ENCODE measurements around the gene INSL4. TPM values are rescaled to one million over a fixed set of nuclear protein-coding genes. Genes with fewer than 3 reads are reported as not detected.

Gene INSL4
- polyA plus RNA-seq, 1 donor from 2014 or later, result not detected

DNA sequence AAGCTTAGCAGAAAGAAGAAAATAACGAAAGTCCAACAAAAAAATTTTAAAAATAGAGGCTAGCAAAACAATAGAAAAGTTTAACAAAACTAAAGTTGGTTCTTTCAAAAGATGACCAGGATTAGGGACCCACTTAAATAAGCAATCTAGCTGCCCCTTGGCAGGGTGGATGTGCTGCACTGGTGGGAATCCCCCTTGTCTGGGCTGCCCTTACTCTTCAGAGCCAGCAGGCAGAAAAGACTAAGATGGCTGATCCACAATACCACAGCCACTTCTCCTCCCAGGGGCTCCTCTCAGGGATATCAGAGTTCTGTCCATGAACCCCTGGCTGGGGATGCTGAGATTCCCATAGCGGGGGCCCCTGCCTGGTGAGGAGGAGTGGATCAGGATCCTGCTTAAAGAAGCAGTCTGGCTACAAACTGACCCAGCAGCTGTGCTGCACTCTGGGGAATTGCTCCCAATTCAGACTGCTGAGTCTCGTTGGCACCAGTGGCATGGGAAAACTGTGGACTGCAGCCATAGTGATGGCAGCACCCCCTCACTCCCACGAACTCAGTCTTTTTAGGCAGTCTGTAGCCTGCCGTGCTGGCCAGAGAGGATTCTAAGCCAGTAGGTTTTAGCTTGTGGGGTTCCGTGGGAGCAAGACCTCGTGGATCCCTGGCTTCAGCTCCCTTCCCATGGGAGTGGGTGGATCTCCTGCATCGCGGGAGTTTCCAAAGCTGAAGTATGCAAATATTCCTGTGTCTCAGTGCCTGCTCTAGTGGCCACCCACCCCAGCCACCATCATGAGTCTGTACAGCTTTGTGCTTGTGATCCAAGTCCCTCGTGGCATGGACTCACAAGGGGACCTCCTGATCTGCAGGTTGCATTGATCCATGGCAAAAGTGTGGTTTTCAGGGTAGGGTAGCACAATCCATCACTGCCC, 42.9 kb upstream of the INSL4 start:
- no peak overlapping the region for H3K27ac ChIP-seq (ENCODE audit: low read length)
- H2AFZ ChIP-seq (ENCODE audit: low read depth, low read length), result no peak overlapping the region
- no peaks in the 10 kb centered on the region for H4K20me1 ChIP-seq (ENCODE audit: insufficient read depth)
- no peaks in the 10 kb centered on the region for H3K9me3 ChIP-seq (ENCODE audit: low read length)
- no peak overlapping the region for H3K4me3 ChIP-seq (ENCODE audit: low read length)
- TF ChIP-seq MXI1 (conservative IDR thresholded peaks at IDR 0.05; ENCODE audit: poor library complexity, severe bottlenecking), result no peak
- no peak for TF ChIP-seq SMC3 (conservative IDR thresholded peaks at IDR 0.05; ENCODE audit: poor library complexity)
- no peak for TF ChIP-seq EZH2 (IDR thresholded peaks at IDR 0.05; ENCODE audit: borderline replicate concordance, insufficient read depth, low read length, poor library complexity, severe bottlenecking)
- TF ChIP-seq EP300 (conservative IDR thresholded peaks at IDR 0.05; ENCODE audit: poor library complexity, severe bottlenecking), result no peak
- no peak for TF ChIP-seq RAD21 (conservative IDR thresholded peaks at IDR 0.05)
- TF ChIP-seq POLR2AphosphoS5 (IDR thresholded peaks at IDR 0.05), result no peak
- TF ChIP-seq, protein P1, sequence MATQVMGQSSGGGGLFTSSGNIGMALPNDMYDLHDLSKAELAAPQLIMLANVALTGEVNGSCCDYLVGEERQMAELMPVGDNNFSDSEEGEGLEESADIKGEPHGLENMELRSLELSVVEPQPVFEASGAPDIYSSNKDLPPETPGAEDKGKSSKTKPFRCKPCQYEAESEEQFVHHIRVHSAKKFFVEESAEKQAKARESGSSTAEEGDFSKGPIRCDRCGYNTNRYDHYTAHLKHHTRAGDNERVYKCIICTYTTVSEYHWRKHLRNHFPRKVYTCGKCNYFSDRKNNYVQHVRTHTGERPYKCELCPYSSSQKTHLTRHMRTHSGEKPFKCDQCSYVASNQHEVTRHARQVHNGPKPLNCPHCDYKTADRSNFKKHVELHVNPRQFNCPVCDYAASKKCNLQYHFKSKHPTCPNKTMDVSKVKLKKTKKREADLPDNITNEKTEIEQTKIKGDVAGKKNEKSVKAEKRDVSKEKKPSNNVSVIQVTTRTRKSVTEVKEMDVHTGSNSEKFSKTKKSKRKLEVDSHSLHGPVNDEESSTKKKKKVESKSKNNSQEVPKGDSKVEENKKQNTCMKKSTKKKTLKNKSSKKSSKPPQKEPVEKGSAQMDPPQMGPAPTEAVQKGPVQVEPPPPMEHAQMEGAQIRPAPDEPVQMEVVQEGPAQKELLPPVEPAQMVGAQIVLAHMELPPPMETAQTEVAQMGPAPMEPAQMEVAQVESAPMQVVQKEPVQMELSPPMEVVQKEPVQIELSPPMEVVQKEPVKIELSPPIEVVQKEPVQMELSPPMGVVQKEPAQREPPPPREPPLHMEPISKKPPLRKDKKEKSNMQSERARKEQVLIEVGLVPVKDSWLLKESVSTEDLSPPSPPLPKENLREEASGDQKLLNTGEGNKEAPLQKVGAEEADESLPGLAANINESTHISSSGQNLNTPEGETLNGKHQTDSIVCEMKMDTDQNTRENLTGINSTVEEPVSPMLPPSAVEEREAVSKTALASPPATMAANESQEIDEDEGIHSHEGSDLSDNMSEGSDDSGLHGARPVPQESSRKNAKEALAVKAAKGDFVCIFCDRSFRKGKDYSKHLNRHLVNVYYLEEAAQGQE (IDR thresholded peaks at IDR 0.05; ENCODE audit: borderline replicate concordance), result no peak
- TF ChIP-seq, protein P2, sequence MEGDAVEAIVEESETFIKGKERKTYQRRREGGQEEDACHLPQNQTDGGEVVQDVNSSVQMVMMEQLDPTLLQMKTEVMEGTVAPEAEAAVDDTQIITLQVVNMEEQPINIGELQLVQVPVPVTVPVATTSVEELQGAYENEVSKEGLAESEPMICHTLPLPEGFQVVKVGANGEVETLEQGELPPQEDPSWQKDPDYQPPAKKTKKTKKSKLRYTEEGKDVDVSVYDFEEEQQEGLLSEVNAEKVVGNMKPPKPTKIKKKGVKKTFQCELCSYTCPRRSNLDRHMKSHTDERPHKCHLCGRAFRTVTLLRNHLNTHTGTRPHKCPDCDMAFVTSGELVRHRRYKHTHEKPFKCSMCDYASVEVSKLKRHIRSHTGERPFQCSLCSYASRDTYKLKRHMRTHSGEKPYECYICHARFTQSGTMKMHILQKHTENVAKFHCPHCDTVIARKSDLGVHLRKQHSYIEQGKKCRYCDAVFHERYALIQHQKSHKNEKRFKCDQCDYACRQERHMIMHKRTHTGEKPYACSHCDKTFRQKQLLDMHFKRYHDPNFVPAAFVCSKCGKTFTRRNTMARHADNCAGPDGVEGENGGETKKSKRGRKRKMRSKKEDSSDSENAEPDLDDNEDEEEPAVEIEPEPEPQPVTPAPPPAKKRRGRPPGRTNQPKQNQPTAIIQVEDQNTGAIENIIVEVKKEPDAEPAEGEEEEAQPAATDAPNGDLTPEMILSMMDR (IDR thresholded peaks at IDR 0.05; ENCODE audit: poor library complexity, severe bottlenecking), result no peak
- no peak for TF ChIP-seq TAF1 (IDR thresholded peaks at IDR 0.05; ENCODE audit: low read depth)
- no peak overlapping the region for H3K9ac ChIP-seq (ENCODE audit: low read length)
- no peaks in the 10 kb centered on the region for H3K36me3 ChIP-seq (ENCODE audit: insufficient read depth, low read length)
- H3K79me2 ChIP-seq (replicated peaks; ENCODE audit: insufficient read depth, low read length), result no peaks in the 10 kb centered on the region
- H3F3A ChIP-seq (ENCODE audit: insufficient read depth, low read length, poor library complexity, severe bottlenecking), result no peaks in the 10 kb centered on the region
- no peak overlapping the region for H3K4me2 ChIP-seq (ENCODE audit: low read length)
- H3K9me2 ChIP-seq (ENCODE audit: insufficient read depth, low read length), result no peaks in the 10 kb centered on the region
- no peaks in the 10 kb centered on the region for H3K27me3 ChIP-seq (ENCODE audit: insufficient read depth, low read depth, low read length)

DNA sequence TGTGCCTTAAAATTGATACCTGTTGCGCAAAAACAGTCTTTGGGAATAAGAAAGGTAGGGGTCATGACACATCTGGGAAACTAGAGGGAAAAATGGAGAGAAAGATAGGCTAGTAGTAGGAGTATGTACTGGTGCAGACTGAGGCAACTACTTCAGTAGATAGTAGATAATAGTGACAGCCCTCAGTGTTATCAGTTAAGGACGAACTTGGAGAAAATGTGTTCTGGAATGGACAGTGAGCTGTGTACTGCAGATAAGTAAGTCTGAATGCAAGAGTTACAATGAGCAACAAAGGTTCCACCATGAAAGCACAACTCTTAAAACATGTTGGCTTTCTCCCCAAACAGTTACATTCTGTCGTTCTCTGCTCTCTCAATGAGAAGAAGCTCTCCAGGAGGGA, 39.2 kb upstream of the INSL4 start:
- Histone ChIP-seq H3K27me3 (ENCODE audit: insufficient read depth, low read depth, low read length) (no peaks in the 10 kb centered on the region), H3K9me2 (ENCODE audit: insufficient read depth, low read length) (no peaks in the 10 kb centered on the region), H3F3A (ENCODE audit: insufficient read depth, low read length, poor library complexity, severe bottlenecking) (no peaks in the 10 kb centered on the region), H3K9me3 (ENCODE audit: low read length) (no peaks in the 10 kb centered on the region), H3K36me3 (ENCODE audit: insufficient read depth, low read length) (no peaks in the 10 kb centered on the region), H3K4me3 (ENCODE audit: low read length) (no peak overlapping the region), H4K20me1 (ENCODE audit: insufficient read depth) (no peaks in the 10 kb centered on the region), H3K27ac (ENCODE audit: low read length) (no peak overlapping the region), H2AFZ (ENCODE audit: low read depth, low read length) (no peak overlapping the region), H3K4me2 (ENCODE audit: low read length) (no peak overlapping the region), H3K9ac (ENCODE audit: low read length) (no peak overlapping the region), H3K79me2 (replicated peaks; ENCODE audit: insufficient read depth, low read length) (no peaks in the 10 kb centered on the region)
- no peak for TF ChIP-seq EZH2 (IDR thresholded peaks at IDR 0.05; ENCODE audit: borderline replicate concordance, insufficient read depth, low read length, poor library complexity, severe bottlenecking)
- no peak for TF ChIP-seq EP300 (conservative IDR thresholded peaks at IDR 0.05; ENCODE audit: poor library complexity, severe bottlenecking)
- TF ChIP-seq POLR2AphosphoS5 (IDR thresholded peaks at IDR 0.05), result no peak
- TF ChIP-seq RAD21 (conservative IDR thresholded peaks at IDR 0.05), result no peak
- no peak for TF ChIP-seq SMC3 (conservative IDR thresholded peaks at IDR 0.05; ENCODE audit: poor library complexity)
- TF ChIP-seq, protein P2 (IDR thresholded peaks at IDR 0.05; ENCODE audit: poor library complexity, severe bottlenecking), result no peak
- no peak for TF ChIP-seq MXI1 (conservative IDR thresholded peaks at IDR 0.05; ENCODE audit: poor library complexity, severe bottlenecking)
- TF ChIP-seq, protein P1 (IDR thresholded peaks at IDR 0.05; ENCODE audit: borderline replicate concordance), result no peak
